ENCODE data around the gene TMPRSS3. TPM values are rescaled to one million over a fixed set of nuclear protein-coding genes. Genes with fewer than 3 reads are reported as not detected.

TMPRSS3 gene
- total and polyA plus RNA-seq, 10 donors: 0.22 to 6.0 (median 0.70) TPM; not detected in 1

GRCh38 chr21:42393443-42393950 is 2.4 kb downstream of the TMPRSS3 start:
- peaks cover 0 to 28% (median 11%) of the 10 kb centered on the region in 6 donors for H3K4me1 ChIP-seq
- WGBS, 5 donors: 39 to 63% (median 45%) methylated on average over 8 of the region's 8 CpGs
- no peak overlapping the region for H3K27ac ChIP-seq
- H3K27me3 ChIP-seq (replicated peaks in 1 of 7): peaks cover 0 to 5% (median 0%) of the 10 kb centered on the region in 7 donors
- H3K4me3 ChIP-seq: no peak overlapping the region
- intact Hi-C loops (cut with DNase I; ENCODE audit: low total_unique reads): no loop called here
- H3K36me3 ChIP-seq: no peaks in the 10 kb centered on the region
- TF ChIP-seq POLR2AphosphoS5 (IDR thresholded peaks at IDR 0.05): no peak
- TF ChIP-seq POLR2A (IDR thresholded peaks at IDR 0.05): no peak
- no peak for TF ChIP-seq CTCF (IDR thresholded peaks at IDR 0.05 in 8 of 11, conservative IDR thresholded peaks at IDR 0.05 in 3 of 11)
- no peak for DNase-seq
- H3K9me3 ChIP-seq: no peaks in the 10 kb centered on the region

GRCh38 chr21:42392731-42393442 is 3.0 kb downstream of the TMPRSS3 start:
- H3K27me3 ChIP-seq (replicated peaks in 1 of 7): peaks cover 0 to 5% (median 0%) of the 10 kb centered on the region in 7 donors
- no peak overlapping the region for H3K4me3 ChIP-seq
- H3K4me1 ChIP-seq: peaks cover 0 to 30% (median 11%) of the 10 kb centered on the region in 6 donors
- intact Hi-C loops (cut with DNase I; ENCODE audit: low total_unique reads): no loop called here
- DNase-seq: peak; percentile 61
- H3K27ac ChIP-seq: peak overlapping the region in 1 of 8 donors; percentile 9
- no peak for TF ChIP-seq CTCF (IDR thresholded peaks at IDR 0.05 in 8 of 11, conservative IDR thresholded peaks at IDR 0.05 in 3 of 11)
- no peaks in the 10 kb centered on the region for H3K9me3 ChIP-seq
- H3K36me3 ChIP-seq: no peaks in the 10 kb centered on the region
- 54 to 73% (median 69%) methylated on average over 17 of the region's 17 CpGs for WGBS, 5 donors

- Histone ChIP-seq H3K4me3 (no peak overlapping the region), H3K27ac (no peak overlapping the region), H3K9me3 (no peaks in the 10 kb centered on the region), H3K36me3 (no peaks in the 10 kb centered on the region), H3K4me1 (peaks cover 0 to 42% (median 11%) of the 10 kb centered on the region in 6 donors), H3K27me3 (replicated peaks in 1 of 7) (peaks cover 0 to 5% (median 0%) of the 10 kb centered on the region in 7 donors)
- no peak for DNase-seq
- intact Hi-C loops (cut with DNase I; ENCODE audit: low total_unique reads): no loop called here
- TF ChIP-seq CTCF (IDR thresholded peaks at IDR 0.05 in 8 of 11, conservative IDR thresholded peaks at IDR 0.05 in 3 of 11) (no peak), POLR2AphosphoS5 (IDR thresholded peaks at IDR 0.05) (no peak), POLR2A (IDR thresholded peaks at IDR 0.05) (no peak)
- 91 to 95% (median 91%) methylated on average over 5 of the region's 5 CpGs for WGBS, 5 donors
Observed at GRCh38 chr21:42391297-42391696, 4.6 kb downstream of the TMPRSS3 start.

- DNase-seq: no peak
- TF ChIP-seq POLR2AphosphoS5 (IDR thresholded peaks at IDR 0.05): no peak
- TF ChIP-seq CTCF (IDR thresholded peaks at IDR 0.05 in 8 of 11, conservative IDR thresholded peaks at IDR 0.05 in 3 of 11): no peak
- TF ChIP-seq POLR2A (IDR thresholded peaks at IDR 0.05): no peak
- 69 to 92% (median 79%) methylated on average over 2 of the region's 2 CpGs for WGBS, 5 donors
- no peak overlapping the region for H3K27ac ChIP-seq
- no peaks in the 10 kb centered on the region for H3K9me3 ChIP-seq
- H3K4me1 ChIP-seq: peaks cover 0 to 45% (median 11%) of the 10 kb centered on the region in 6 donors
- peaks cover 0 to 5% (median 0%) of the 10 kb centered on the region in 7 donors for H3K27me3 ChIP-seq (replicated peaks in 1 of 7)
- no peaks in the 10 kb centered on the region for H3K36me3 ChIP-seq
- intact Hi-C loops (cut with DNase I; ENCODE audit: low total_unique reads): no loop called here
- no peak overlapping the region for H3K4me3 ChIP-seq
Observed at GRCh38 chr21:42390696-42391095, 5.2 kb downstream of the TMPRSS3 start.

All from spleen (tissue), 11 donors.